Nasal cavity respiratory epithelium epithelial cell of viscerocranial mucosa (primary cell): ENCODE results near the gene DDX6. TPM values are rescaled to one million over a fixed set of nuclear protein-coding genes. Genes with fewer than 3 reads are reported as not detected.

ENCODE experiments used
- total RNA-seq: library from RNA; depleted of rRNA; stranded (reverse); fragments of >200 nt; gene quantifications from 2 replicates; pipeline ENCODE4 v1.2.3, GENCODE V29; 2014

The DDX6 gene
- 123 and 169 TPM in 2 replicates for total RNA-seq

DNA sequence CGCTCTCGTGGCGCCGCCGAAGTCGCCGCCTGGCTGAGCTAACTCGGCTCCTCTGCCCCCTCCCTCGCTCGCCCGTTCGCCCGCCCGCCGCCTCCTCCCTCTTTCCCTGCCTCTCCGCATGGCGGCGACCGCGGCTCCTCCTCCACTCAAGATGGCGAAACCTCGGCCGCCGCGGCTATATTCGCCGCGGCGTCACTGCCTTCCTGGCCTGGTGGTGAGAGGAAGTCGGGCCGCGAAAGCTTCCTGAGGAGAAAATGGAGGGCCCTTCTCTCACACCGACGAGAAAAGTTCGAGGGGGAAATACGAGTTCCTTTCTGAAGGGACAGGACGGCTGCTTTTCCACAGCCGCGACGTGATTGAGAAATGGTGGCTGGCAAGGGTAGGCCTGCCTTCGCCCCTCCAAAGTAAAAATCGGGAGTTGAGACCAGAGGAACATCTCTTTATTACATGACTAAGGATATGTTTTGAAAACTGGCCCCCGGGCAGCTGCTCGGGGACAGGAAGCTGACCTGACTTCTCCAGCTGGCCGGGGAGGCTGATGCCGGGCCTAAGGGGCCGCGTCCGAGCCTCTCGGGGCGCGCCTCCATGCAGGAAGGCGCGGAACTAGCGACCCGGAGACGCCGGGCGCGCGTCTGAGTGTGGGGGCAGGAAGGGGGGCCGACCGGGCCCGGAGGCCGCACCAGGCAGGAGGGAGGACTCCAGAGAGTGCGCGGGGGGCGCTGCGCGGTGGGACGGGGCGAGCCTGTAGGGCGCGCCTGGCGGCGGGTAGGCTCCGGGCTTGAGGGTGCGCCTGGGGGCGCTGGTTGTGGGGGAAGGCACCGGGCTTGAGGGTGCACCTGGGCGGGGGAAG lies at the start of gene DDX6:
Gene DDX6, minus strand, starts transcription at position 54 of the 850 bp plus-strand sequence. CDS start 4,913 bp downstream, outside the sequence.

Other genes starting within 250 kb of the DDX6 start
- 19.1 and 27.6 TPM in 2 replicates for gene IFT46, start 225.2 kb downstream of the DDX6 start, total RNA-seq
- 99.5 and 127 TPM in 2 replicates for gene ARCN1, start 218.8 kb downstream of the DDX6 start, total RNA-seq
- 12.3 and 38.2 TPM in 2 replicates for gene PHLDB1, start 183.5 kb downstream of the DDX6 start, total RNA-seq
- not detected in 2 replicates for gene TREH, start 111.5 kb downstream of the DDX6 start, total RNA-seq
- gene CXCR5, start 92.7 kb upstream of the DDX6 start, total RNA-seq = not detected in 2 replicates
- 24.9 and 101 TPM in 2 replicates for gene BCL9L, start 134.8 kb upstream of the DDX6 start, total RNA-seq
- gene UPK2, start 165.1 kb upstream of the DDX6 start, total RNA-seq = 0.21 and 0.34 TPM in 2 replicates
- not detected in 2 replicates for gene FOXR1, start 180.6 kb upstream of the DDX6 start, total RNA-seq
- 11.7 and 14.4 TPM in 2 replicates for gene CENATAC, start 207.0 kb upstream of the DDX6 start, total RNA-seq
- 857 and 1,469 TPM in 2 replicates for gene RPS25, start 227.2 kb upstream of the DDX6 start, total RNA-seq
- gene TRAPPC4, start 227.6 kb upstream of the DDX6 start, total RNA-seq = 84.6 and 107 TPM in 2 replicates
- gene SLC37A4, start 239.7 kb upstream of the DDX6 start, total RNA-seq = 9.9 and 12.8 TPM in 2 replicates